Keratinocyte (primary cell): Measurements from ENCODE around the gene MRPS23. TPM values are rescaled to one million over a fixed set of nuclear protein-coding genes. Genes with fewer than 3 reads are reported as not detected.

Experiments
- DNase-seq: peaks from one replicate; pipeline ENCODE4 v3.0.0-alpha.2; 2011; ENCODE audit warnings: low read depth, missing footprints, low spot score
- FAIRE-seq: peaks from 2 replicates; lab custom pipeline; 2011; peaks lifted over from hg19 to GRCh38; lab: Jason Lieb, UNC
- H2AFZ ChIP-seq: 2 replicates; pipeline ENCODE4 v1.6.0; 2012; ENCODE audit warnings: low read length, control low read depth, inconsistent platforms; ENCODE audit not compliant: control insufficient read depth
- H3K27ac ChIP-seq: 2 replicates; pipeline ENCODE4 v1.5.1; 2011; ENCODE audit warnings: low read length; ENCODE audit not compliant: control insufficient read depth, insufficient read depth
- H3K27me3 ChIP-seq: 3 replicates; pipeline ENCODE4 v1.6.0; 2011; ENCODE audit warnings: low read length; ENCODE audit not compliant: control insufficient read depth, insufficient read depth; ENCODE audit errors: extremely low read depth
- H3K36me3 ChIP-seq, 2 experiments: 2 replicates in 1 of 2; 3 replicates in 1 of 2; pipeline ENCODE4 v1.5.1; 2011; ENCODE audit warnings: low read length in 2 of 2, mild to moderate bottlenecking in 1 of 2; ENCODE audit not compliant: control insufficient read depth in 2 of 2, insufficient read depth in 2 of 2; ENCODE audit errors: extremely low read depth in 1 of 2
- H3K4me1 ChIP-seq: 3 replicates; pipeline ENCODE4 v1.5.1; 2011; ENCODE audit warnings: low read length; ENCODE audit not compliant: control insufficient read depth, insufficient read depth; ENCODE audit errors: extremely low read depth
- H3K4me2 ChIP-seq: 3 replicates; pipeline ENCODE4 v1.6.0; 2011; ENCODE audit warnings: low read depth, low read length; ENCODE audit not compliant: control insufficient read depth, insufficient read depth; ENCODE audit errors: extremely low read depth
- H3K4me3 ChIP-seq, 3 experiments: fragments of 200-600 bp in 1 of 3; sonication (generic) in 1 of 3; 2 replicates in 2 of 3; 3 replicates in 1 of 3; pipeline ENCODE4 v1.5.1; 2011 to 2016; ENCODE audit warnings: low read length in 3 of 3, mild to moderate bottlenecking in 3 of 3, control low read depth in 2 of 3, inconsistent platforms in 1 of 3, low read depth in 1 of 3, mixed read lengths in 1 of 3, mixed run types in 1 of 3, moderate library complexity in 1 of 3; ENCODE audit not compliant: control insufficient read depth in 2 of 3, insufficient read depth in 2 of 3; ENCODE audit errors: extremely low read depth in 1 of 3
- H3K79me2 ChIP-seq: 2 replicates; pipeline ENCODE4 v1.6.0; 2012; ENCODE audit warnings: low read length; ENCODE audit not compliant: control insufficient read depth, insufficient read depth
- H3K9ac ChIP-seq: 3 replicates; pipeline ENCODE4 v1.6.0; 2011; ENCODE audit warnings: low read length; ENCODE audit not compliant: control insufficient read depth, insufficient read depth; ENCODE audit errors: extremely low read depth
- H3K9me1 ChIP-seq: 3 replicates; pipeline ENCODE4 v1.6.0; 2011; ENCODE audit warnings: low read length; ENCODE audit not compliant: control insufficient read depth, insufficient read depth; ENCODE audit errors: extremely low read depth
- H3K9me3 ChIP-seq: 2 replicates; pipeline ENCODE4 v1.5.1; 2012; ENCODE audit warnings: low read depth, low read length; ENCODE audit not compliant: control insufficient read depth
- H4K20me1 ChIP-seq: 3 replicates; pipeline ENCODE4 v1.6.0; 2011; ENCODE audit warnings: low read length; ENCODE audit not compliant: control insufficient read depth, insufficient read depth; ENCODE audit errors: extremely low read depth
- EZH2 ChIP-seq: IDR thresholded peaks from one replicate; pipeline ENCODE4 v1.6.1; 2012; ENCODE audit warnings: inconsistent platforms, mild to moderate bottlenecking, low read length, moderate library complexity
- dilution Hi-C: fragments of 300-500 bp; cut with MboI; formaldehyde crosslinking; loops from one replicate; pipeline ENCODE4 v1.7.0; 2020; ENCODE audit warnings: low sequenced_read_pairs; ENCODE audit not compliant: extremely low pct_ligation_motif_present
- polyA plus RNA-seq, 5 experiments: library from polyadenylated mRNA; depleted of rRNA in 3 of 5; stranded (reverse) in 3 of 5; stranded (forward) in 1 of 5; unstranded in 1 of 5; fragments of >200 nt; gene quantifications; 1 replicate in 1 of 5; 2 replicates in 3 of 5; 3 replicates in 1 of 5; pipeline versions ENCODE4 v1.2.1 to v1.2.3, GENCODE V29; 2011 to 2012; ENCODE audit warnings: missing spikeins in 2 of 5, low read depth in 1 of 5, low replicate concordance in 1 of 5
- TF ChIP-seq, protein P1 (sequence below), 3 experiments: IDR thresholded peaks in 1 of 3; conservative IDR thresholded peaks in 1 of 3; optimal IDR thresholded peaks in 1 of 3; 2 replicates in 2 of 3; 3 replicates in 1 of 3; pipeline versions ENCODE3 to v1.5.1; 2011; ENCODE audit warnings: low read length in 3 of 3, mild to moderate bottlenecking in 3 of 3, moderate library complexity in 2 of 3, control low read depth in 1 of 3, inconsistent platforms in 1 of 3; ENCODE audit not compliant: insufficient read depth in 2 of 3; ENCODE audit errors: extremely low read depth in 1 of 3

MRPS23 gene
- polyA plus RNA-seq, 1 donor (not counting 4 experiments of a cell fraction or from before 2014, with no cell fraction given) = 57.3 TPM

DNA sequence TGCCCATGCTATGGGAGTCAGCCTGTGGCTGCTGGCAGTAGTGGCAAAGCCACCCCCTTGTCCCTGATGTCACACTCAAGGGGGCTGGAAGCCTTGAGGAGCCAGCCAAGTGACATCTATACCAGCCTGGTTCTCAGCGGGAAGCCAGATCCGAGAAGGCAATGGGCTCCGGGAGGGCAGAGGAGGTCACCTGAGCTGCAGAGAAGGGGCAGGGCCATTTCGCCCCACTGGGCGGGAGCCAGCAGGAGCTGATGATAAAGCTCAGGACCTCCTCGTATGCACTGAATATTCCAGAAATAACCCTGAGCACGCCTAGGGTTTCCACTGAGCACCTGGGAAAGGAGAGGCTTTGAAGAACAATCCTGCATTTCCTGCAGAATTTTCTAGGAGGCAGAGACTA lies 19.0 kb downstream of the MRPS23 start:
- dilution Hi-C loops = no loop called here
- no peaks in the 10 kb centered on the region for H3K36me3 ChIP-seq
- no peaks in the 10 kb centered on the region for H3K79me2 ChIP-seq
- H4K20me1 ChIP-seq = no peaks in the 10 kb centered on the region
- H3K9me3 ChIP-seq = no peaks in the 10 kb centered on the region
- H3K27me3 ChIP-seq = no peaks in the 10 kb centered on the region
- no peak for DNase-seq
- no peak overlapping the region for H3K4me3 ChIP-seq
- H3K9ac ChIP-seq = no peak overlapping the region
- no peak for TF ChIP-seq EZH2
- TF ChIP-seq, protein P1, sequence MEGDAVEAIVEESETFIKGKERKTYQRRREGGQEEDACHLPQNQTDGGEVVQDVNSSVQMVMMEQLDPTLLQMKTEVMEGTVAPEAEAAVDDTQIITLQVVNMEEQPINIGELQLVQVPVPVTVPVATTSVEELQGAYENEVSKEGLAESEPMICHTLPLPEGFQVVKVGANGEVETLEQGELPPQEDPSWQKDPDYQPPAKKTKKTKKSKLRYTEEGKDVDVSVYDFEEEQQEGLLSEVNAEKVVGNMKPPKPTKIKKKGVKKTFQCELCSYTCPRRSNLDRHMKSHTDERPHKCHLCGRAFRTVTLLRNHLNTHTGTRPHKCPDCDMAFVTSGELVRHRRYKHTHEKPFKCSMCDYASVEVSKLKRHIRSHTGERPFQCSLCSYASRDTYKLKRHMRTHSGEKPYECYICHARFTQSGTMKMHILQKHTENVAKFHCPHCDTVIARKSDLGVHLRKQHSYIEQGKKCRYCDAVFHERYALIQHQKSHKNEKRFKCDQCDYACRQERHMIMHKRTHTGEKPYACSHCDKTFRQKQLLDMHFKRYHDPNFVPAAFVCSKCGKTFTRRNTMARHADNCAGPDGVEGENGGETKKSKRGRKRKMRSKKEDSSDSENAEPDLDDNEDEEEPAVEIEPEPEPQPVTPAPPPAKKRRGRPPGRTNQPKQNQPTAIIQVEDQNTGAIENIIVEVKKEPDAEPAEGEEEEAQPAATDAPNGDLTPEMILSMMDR (optimal IDR thresholded peaks at IDR 0.05 in 1 of 3, IDR thresholded peaks at IDR 0.05 in 1 of 3, conservative IDR thresholded peaks at IDR 0.05 in 1 of 3; ENCODE audit: extremely low read depth in 1 of 3, insufficient read depth in 2 of 3, low read length in 3 of 3) = no peak
- peaks cover 8% of the 10 kb centered on the region for H3K4me1 ChIP-seq
- H2AFZ ChIP-seq = no peak overlapping the region
- no peak overlapping the region for H3K4me2 ChIP-seq
- H3K9me1 ChIP-seq = peaks cover 2% of the 10 kb centered on the region
- H3K27ac ChIP-seq = no peak overlapping the region
- no peak for FAIRE-seq

DNA sequence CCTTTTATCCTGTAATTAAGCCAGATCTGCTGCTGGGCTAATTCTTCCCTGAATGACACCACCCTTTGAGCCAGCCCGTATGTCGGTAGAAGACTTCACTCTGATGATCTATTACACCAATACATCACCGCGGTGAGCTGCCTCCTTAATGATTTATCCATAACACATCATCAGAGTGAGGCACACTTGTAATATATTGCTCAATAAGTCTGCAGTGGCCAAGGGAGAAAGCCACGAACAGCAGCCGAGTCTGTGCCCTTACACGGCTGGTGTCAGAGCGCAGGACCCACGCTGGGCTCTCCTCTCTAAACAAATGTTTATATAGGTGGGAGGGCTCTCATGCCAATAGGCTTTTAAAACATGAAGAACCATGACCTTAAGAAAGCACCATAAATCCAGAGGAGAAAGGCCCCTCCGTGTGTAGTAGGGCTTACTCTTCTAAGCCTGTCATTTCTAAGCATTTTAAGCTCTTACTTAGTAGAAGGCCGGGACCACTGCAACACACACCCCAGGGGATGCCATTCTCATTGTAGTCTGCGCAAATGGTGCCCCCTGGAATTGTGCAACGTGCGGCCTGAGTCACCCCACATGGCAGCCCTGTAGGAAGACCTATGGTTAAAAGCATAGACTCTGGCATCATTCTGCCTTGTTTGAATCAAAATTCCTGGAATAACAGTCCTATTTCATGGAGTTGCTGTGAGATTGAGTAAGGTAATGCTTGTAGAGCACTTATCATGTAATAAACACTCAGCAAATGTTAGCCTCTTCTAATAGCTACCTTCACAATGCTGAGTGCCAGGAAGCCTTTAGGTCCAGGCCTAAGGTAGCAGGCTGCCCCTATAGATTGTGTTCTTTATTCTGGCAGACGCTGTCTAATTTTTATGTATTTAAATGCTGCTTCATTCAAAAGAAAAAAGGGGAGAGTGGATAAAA lies 26.1 kb downstream of the MRPS23 start:
- Histone ChIP-seq H4K20me1 (no peaks in the 10 kb centered on the region), H3K9me3 (no peaks in the 10 kb centered on the region), H2AFZ (no peak overlapping the region), H3K4me2 (no peak overlapping the region), H3K36me3 (no peaks in the 10 kb centered on the region), H3K9ac (no peak overlapping the region), H3K27ac (no peak overlapping the region), H3K4me1 (peaks cover 5% of the 10 kb centered on the region), H3K4me3 (no peak overlapping the region), H3K79me2 (no peaks in the 10 kb centered on the region), H3K9me1 (no peaks in the 10 kb centered on the region), H3K27me3 (no peaks in the 10 kb centered on the region)
- DNase-seq (no peak), FAIRE-seq (no peak)
- dilution Hi-C loops = no loop called here
- TF ChIP-seq EZH2 = no peak
- TF ChIP-seq, protein P1 (optimal IDR thresholded peaks at IDR 0.05 in 1 of 3, IDR thresholded peaks at IDR 0.05 in 1 of 3, conservative IDR thresholded peaks at IDR 0.05 in 1 of 3; ENCODE audit: extremely low read depth in 1 of 3, insufficient read depth in 2 of 3, low read length in 3 of 3) = no peak
